Right forelimb (tissue), 1 donor: ENCODE results near the gene INSM1.

Experiments used
- DNase-seq: peaks from one replicate; pipeline ENCODE4 v3.0.0-alpha.2; 2018

Gene INSM1

DNA sequence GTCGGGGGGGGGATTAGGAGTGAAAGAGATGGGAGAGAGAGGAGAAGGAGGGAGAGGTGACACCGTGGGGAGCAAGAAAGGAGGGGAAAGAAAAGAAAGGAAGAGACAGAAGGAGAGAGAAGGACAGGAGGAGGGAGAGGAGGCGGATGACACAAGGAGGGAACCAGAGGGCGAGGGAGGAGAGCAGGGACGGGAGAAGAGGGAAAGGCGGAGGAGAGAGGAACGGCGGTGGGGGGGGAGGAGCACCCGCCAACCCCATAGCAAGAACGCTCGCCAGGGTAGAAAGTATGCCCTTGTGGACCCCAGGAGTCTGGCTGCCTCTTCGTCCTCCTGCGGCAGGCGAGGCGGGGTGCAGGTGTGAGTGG is 4.5 kb upstream of the INSM1 start:
- no peak for DNase-seq

GRCh38 chr20:20363799-20364592 is 3.9 kb upstream of the INSM1 start:
- no peak for DNase-seq

- DNase-seq = no peak
Observed at GRCh38 chr20:20364593-20365479, 3.1 kb upstream of the INSM1 start.

- no peak for DNase-seq
Observed at GRCh38 chr20:20365480-20366161, 2.3 kb upstream of the INSM1 start.

DNA sequence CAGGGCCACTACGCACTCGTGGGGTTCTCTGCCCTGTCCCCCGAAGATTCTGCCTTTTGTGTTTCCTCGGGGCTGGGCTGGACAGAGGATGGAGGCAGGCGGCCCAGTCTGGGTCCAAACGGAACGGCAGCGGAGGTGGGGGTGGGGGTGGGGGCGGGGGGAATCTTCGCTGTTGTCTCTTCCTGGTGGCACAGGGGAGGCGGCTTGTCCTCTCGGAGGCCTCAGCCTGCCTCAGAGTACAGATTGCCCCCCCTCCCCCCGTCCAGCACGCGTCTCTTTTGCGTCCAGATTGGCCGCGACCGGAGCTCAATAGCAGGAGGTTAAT is 1.4 kb upstream of the INSM1 start:
- no peak for DNase-seq

- DNase-seq = no peak
Observed at GRCh38 chr20:20366876-20367574, 879 bp upstream of the INSM1 start.

DNA sequence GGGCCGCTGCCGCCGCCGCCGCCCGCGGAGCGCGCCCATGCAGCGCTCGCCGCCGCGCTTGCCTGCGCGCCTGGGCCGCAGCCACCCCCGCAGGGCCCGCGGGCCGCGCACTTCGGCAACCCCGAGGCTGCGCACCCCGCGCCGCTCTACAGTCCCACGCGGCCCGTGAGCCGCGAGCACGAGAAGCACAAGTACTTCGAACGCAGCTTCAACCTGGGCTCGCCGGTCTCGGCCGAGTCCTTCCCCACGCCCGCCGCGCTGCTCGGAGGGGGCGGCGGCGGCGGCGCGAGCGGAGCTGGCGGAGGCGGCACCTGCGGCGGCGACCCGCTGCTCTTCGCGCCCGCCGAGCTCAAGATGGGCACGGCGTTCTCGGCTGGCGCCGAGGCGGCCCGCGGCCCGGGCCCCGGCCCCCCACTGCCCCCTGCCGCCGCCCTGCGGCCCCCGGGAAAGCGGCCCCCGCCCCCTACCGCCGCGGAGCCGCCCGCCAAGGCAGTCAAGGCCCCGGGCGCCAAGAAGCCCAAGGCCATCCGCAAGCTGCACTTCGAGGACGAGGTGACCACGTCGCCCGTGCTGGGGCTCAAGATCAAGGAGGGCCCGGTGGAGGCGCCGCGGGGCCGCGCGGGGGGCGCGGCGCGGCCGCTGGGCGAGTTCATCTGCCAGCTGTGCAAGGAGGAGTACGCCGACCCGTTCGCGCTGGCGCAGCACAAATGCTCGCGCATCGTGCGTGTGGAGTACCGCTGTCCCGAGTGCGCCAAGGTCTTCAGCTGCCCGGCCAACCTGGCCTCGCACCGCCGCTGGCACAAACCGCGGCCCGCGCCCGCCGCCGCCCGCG is 730 bp downstream of the INSM1 start:
- no peak for DNase-seq

DNA sequence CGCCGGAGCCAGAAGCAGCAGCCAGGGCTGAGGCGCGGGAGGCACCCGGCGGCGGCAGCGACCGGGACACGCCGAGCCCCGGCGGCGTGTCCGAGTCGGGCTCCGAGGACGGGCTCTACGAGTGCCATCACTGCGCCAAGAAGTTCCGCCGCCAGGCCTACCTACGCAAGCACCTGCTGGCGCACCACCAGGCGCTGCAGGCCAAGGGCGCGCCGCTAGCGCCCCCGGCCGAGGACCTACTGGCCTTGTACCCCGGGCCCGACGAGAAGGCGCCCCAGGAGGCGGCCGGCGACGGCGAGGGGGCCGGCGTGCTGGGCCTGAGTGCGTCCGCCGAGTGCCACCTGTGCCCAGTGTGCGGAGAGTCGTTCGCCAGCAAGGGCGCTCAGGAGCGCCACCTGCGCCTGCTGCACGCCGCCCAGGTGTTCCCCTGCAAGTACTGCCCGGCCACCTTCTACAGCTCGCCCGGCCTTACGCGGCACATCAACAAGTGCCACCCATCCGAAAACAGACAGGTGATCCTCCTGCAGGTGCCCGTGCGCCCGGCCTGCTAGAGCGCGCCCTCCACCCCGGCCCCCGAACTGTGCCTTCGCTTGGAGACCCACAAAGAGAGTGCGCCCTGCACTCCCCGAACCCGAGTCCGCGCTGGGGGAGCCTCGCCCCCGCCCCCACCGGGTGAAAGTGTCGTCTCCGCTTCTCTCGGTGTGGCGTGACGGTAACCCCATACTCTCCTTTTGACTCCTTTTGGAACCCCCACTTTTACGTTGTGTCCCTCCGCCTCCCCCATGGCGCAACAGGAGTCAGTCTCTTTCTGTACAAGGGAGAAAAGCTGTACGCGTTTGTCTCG is 1.6 kb downstream of the INSM1 start:
- no peak for DNase-seq

DNA sequence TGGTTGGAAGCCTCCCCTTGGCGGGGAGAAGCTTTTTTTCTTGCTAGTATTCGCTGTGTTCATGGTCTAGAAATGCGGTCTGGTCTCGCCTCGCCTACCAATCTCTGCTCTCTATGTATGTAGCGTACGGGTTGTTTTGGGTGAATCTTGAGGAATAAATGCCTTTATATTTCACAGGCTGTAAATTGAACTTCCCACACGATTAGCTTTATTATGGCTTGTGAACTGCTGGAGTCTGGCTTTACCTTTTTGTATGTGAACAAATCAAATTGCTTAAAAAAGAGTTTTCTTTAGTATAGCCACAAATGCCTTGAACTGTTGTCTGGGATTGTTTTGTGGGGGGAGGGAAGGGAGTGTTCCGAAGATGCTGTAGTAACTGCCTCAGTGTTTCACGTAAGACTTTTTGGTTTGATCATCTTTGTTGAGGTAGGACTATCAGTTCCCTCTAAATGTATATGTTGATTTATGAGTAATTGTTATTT is 2.2 kb downstream of the INSM1 start:
- DNase-seq = no peak

GRCh38 chr20:20371083-20371482 is 3.2 kb downstream of the INSM1 start:
- no peak for DNase-seq

GRCh38 chr20:20371681-20372080 is 3.8 kb downstream of the INSM1 start:
- DNase-seq = no peak

- DNase-seq = no peak
Observed at GRCh38 chr20:20373091-20373571, 5.2 kb downstream of the INSM1 start.

DNA sequence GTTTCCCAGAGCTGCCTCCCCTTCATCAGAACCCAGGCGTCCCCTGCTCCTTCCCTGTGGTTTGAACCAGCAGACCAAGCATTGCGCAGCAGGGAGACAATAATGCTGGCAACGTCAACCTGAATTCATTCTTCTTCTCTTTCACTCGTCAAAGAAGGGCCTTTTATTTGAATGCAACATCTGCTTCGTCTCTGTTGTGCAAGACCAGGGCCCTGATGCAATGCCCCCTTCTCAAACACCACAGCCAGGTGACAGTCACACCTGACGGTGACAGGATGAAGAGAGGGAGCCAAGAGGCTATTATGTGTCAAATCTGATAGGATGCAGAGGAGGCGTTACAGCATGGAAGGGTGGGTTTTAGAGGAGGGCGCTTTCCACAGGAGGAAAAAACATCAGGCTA is 8.0 kb downstream of the INSM1 start:
- DNase-seq = no peak

DNA sequence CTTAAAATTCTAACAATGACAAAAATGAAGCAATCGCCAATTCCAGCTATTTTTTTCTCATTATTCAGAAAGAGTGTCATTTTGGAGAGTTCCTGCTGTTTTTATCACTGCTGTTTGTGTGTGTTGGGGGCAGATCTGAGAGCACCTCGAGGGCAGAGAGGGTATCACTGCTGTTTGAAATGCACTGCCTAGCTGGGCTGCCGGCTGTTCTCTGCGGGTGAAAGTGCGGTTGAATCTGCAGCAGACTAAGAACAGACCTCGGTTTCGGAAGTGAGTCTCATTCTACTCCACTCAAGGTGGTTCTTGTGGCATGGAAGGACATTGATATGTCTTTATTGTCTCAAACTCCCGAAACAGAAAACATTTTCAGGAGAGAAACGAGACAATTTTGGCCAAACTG is 18.3 kb downstream of the INSM1 start:
- no peak for DNase-seq

DNA sequence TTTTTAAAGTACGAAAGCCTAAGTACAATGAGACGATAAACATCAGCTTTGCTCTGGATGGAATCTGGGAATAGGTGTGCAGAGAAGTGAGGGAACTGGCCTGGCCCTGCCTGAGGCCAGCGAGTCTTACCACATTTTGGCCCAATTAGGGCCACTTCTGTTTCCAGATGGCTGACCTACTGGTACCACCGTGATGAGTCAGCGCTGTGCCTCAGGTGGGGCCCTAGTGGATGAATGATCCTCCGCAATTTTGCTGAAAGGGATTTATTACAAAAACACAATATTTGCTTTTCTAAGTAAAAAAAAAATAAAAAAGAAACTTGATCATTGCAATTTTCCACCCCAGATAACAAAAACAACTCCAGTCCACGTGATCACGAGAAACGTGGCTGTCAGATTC is 22.5 kb downstream of the INSM1 start:
- DNase-seq = no peak

DNA sequence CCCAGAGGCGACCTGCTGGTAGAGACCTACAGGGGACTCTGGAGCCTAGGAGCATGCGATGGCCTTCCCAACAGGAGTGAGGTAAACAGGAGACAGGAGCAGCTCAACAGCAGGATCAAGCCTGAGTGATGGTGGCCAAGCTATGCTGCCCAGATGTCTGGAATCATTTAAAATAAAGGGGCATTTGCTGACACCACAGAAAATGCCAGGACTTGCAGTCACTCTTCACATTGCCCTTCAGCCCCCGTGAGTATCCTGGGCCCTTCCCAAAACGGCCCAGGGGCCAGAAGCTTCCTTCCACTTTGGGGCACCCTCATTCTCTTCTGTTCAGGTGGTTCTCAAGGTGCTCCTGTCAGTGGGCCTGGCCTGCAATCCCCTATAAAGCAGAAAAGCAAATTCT is 23.2 kb downstream of the INSM1 start:
- no peak for DNase-seq

DNA sequence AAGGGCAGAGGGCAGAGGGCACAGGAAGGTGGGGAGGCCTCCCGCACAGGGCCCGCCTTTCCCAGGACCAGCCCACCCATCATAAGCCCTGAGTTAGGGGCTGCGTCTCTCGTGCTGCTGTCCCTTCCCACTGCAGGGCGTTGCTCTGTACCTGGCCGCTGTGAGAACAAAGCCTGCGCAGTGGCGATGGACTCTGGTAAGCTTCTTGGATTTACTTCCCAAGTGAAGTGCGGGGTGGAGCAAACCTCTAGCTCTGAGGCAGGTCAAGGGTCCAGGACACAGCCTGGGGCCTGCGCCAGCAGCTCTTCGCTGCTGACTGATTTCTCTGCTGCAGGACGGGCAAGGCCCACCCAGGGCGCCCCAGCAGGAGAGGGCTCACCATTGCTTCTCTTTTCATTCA is 23.9 kb downstream of the INSM1 start:
- no peak for DNase-seq

GRCh38 chr20:20393207-20394120 is 25.6 kb downstream of the INSM1 start:
- DNase-seq = no peak

GRCh38 chr20:20395087-20395486 is 27.2 kb downstream of the INSM1 start:
- DNase-seq = no peak
